Measurements from ENCODE around the gene CEP55. TPM values are rescaled to one million over a fixed set of nuclear protein-coding genes. Genes with fewer than 3 reads are reported as not detected.
"Not testable (repeated sequence)": the region's sequence is repeated elsewhere in the genome, so short reads cannot be mapped to it uniquely, and the experiment has no call there.

CEP55 gene
- total RNA-seq, 1 donor from 2014 or later, result 0.89 TPM

DNA sequence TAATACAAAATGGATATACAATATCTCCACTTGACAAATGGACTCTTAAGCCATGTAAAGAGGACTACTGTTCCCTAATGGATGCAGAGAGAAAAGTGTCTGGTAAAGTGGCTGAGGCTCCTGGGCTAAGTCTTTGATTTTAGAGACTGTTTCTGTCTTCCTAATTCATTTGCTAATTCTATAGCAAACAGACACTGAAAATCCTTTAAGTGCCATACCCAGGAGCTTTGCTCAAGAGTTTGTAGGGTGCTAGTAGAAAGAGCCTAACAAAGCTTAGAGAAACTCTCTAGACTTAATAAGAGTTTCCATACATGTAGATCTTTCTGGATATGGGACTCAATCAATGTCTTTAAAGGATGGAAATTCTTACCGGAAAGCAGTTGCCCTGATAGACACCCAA is 16.7 kb downstream of the CEP55 start:
- DNase-seq (ENCODE audit: low spot score), result no peak

DNA sequence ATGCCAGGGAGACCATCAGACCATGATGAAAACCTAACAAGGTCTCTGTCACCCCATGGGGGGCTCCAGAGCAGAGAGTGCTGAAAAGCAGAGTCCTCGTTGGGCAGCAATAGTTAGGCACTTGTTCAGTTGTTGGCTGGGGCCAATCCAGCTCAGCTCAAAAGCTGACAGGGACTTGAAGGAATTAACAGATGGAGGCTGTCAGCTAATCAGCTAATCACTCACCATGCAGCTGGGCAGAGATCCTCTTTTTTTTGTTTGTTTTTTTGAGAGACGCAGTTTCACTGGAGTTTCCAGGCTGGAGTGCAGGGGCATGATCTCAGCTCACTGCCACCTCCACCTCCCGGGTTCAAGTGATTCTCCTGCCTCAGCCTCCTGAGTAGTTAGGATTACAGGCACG is 18.1 kb downstream of the CEP55 start:
- no peak for DNase-seq (ENCODE audit: low spot score)

DNA sequence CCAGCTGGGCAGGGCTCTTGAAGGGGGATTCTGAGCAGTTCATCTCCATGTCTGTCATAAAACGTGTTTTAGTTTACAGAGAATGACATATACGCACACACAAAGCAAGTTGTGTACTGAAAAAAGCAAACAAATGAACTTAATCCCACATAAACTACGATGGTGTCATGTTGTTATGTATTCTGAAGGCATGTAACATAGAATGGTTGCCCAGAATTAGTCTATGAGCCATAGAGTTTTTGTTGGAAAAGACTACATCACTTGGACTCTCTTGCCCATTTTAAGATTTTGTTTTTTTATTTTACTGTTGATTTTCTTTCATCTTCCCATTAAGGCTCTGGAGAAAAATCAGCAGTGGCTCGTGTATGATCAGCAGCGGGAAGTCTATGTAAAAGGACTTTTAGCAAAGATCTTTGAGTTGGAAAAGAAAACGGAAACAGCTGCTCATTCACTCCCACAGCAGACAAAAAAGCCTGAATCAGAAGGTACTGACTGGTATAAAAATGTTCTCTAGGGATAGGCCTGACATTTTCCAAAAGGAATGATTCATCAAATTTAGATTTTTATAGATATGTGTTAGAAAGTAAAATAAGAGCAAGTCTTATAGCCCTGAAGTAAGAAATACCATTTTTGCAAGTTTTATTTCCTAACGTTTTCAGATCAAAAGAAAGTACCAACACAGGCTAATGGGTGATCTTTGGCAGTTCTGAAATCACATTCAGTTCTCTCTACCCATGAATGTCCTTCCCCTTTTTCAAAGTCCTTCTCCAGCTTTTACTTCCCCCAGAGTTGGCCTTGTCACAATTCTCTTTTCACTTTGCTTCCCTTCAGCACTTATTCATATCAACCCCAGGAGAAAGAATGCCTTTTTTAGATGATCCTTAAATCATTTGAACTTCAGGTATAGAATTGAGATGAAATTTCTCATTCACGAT is 18.9 kb downstream of the CEP55 start:
- no peak for DNase-seq (ENCODE audit: low spot score)

DNA sequence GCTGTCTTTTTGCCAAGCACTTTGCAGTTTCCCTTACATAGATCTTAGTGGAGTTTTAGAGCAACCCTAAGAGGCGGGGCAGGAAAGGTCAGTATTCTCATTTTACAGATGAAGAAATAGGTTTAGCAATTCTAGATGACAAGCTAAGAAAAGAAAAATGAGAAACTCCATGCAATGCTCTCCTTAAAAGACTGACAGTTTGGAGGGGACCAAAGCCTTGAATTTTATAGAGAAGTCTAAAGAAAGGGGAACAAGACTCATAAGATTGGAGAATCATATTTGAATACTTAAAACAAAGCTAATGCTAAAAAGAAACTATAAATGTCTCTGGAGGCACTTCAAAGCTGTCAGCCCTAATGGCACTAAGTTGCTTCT is 19.6 kb downstream of the CEP55 start:
- DNase-seq (ENCODE audit: low spot score), result no peak

DNA sequence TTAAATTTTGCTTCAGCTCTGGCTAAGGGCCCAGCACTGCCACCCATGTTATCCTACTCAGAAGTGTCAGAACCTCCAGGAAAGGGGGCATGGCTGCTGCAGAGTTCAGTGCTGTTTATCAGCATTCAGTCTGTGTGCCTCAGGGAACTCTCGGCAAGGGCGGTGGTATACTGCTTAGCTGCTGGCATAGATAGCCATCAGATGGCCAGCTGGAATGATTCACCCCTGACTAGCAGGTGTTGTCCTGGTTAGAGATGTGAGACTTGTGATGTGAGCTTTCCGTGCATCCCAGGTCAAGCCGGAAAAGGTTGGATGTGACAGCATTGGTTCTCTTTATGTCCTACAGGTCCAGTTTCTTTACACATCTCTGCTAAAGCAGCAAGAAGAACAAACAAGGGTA is 22.1 kb downstream of the CEP55 start:
- no peak for DNase-seq (ENCODE audit: low spot score)

DNA sequence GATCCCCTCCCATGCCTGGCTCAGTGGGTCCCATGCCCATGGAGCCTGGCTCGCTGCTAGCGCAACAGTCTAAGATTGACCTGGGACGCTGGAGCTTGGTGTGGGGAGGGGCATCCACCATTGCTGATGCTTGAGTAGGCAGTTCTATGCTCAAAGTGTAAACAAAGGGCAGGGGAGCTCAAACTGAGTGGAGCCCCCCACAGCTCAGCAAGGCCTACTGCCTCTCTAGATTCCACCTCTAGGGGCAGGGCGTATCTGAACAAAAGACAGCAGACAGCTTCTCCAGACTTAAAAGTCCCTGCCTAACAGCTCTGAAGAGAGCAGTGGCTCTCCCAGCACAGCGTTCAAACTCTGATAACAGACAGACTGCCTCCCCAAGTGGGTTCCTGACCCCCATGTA is 38.9 kb downstream of the CEP55 start:
- no peak for DNase-seq (ENCODE audit: low spot score)

DNA sequence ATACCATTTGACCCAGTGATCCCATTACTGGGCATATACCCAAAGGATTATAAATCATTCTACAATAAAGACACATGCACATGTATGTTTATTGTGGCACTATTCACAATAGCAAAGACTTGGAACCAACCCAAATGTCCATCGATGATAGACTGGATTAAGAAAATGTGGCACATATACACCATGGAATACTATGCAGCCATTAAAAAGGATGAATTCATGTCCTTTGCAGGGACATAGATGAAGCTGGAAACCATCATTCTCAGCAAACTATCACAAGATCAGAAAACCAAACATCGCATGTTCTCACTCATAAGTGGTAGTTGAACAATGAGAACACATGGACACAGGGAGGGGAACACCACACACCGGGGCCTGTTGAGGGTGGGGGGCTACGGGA is 44.5 kb downstream of the CEP55 start:
- not testable (repeated sequence) for DNase-seq (ENCODE audit: low spot score)

DNA sequence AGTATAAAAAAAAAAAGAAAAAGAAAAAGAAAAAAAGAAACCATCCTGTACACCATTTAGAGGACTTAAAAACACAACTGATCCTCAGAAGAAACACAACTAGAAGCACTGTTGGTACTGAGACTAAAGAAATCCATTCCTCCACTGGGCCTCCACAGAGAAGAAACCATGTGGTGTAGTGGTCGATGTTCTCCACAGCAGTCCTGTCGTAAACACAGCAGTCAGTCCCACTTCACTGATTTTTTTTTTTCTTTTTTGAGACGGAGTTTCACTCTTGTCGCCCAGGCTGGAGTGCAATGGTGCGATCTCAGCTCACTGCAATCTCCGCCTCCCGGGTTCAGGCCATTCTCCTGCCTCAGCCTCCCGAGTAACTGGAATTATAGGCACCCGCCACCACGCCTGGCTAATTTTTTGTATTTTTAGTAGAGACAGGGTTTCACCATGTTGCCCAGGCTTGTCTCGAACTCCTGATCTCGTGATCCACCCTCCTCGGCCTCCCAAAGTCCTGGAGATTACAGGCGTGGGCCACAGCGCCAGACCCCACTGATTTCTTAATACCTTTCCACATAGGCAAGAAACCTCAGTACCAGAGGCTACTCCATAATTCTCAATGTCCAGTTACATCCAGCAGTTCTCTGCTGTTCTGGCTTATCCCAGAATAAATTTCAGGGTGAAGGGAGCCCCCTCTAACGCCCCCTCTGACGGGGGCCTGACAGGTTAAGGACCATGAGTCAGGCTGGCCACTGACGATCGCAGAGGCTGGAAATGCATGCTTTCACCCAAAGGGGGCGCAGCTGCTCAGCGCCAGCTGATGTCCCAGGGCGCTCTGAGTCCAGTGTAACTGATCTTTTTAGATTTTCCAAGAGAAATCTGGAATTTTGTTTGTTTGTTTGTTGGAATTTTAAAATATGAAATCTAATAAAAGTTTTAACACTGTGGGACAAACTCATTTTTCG is 45.3 kb downstream of the CEP55 start:
- DNase-seq (ENCODE audit: low spot score), result peak; percentile 63

DNA sequence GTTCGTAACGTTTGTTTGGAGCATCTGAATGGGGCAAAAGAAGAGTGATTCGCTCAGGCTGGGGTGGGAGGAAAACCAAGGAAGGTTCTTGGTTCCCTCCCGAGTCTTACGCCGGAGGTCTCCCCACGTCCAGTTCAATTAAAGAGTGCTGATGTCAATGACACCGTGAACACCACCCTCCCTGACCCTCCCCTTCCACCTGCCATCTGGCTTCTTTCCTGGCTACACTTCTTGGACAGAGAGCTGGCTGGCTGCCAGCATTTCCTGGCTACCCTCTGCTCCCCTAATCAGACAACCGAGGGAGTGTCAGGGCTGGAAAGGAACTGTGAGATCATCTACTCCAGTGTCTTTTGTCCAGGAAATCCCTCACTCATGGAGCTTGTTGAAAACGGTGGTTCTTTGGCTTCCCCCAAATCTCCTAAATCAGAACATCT is 46.0 kb downstream of the CEP55 start:
- no peak for DNase-seq (ENCODE audit: low spot score)

DNA sequence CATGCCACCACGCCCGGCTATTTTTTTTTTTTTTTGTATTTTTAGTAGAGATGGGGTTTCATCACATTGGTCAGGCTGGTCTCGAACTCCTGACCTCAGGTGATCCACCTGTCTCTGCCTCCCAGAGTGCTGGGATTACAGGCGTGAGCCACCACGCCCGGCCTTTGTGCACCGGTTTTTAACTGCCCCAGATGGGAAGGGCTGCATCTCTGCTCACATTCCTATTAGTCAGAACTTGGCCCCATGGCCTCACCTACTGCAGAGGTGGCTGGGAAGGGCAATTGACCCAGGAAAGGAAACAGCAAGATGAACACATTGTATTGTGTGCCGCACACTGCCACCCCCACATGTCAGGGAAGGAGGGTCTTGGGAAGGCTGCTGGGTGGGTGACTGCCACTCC is 50.6 kb downstream of the CEP55 start:
- DNase-seq (ENCODE audit: low spot score), result not testable (repeated sequence)

DNA sequence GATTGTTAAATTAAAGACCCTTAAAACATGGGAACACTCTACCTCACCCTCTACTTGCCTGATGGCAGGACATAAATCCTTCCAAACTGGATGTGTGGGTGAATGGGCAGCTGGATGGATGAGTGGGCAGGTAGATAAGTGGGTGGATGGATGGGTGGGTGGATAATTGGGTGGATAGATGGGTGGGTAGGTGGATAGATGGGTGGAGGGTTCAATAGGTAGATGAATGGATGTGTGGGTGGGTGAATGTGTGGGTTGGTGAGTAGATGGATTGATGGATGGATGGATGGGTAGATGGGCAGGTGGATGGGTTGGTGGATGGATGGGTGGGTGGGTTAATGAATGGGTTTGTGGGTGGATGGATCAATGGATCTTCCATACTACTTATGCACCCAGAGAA is 51.1 kb downstream of the CEP55 start:
- DNase-seq (ENCODE audit: low spot score), result no peak

DNA sequence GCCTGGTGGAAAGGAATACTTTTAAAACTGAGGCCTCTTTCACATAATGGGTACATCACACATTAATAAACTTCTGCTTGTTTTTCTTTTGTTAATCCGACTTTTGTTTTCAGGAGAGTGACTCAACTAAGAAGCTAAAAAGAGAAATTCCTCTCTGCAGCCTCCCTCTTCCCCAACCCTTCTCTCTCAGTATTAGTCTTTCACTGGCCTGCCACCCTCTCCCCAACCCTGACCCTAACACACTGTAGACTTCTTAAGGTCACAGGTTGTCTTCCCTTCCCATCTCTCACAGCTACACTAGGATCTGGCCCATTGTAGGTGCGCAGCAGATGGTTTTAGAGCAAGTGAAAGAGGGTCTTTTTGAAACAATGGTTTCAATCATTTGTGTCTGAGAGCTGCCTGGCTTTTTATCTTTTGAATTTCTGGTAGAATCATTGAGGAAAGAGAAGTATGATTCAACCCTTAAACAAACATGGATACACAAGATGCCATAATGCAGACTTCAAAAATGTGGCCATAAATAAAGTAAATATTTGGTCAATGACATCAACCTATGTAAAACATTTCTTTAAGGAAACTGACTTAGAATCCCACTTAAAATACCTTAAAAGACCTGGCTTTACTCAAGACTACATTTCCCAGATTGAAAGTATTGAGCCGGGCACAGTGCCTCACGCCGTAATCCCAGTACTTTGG is 52.1 kb downstream of the CEP55 start:
- no peak for DNase-seq (ENCODE audit: low spot score)

DNA sequence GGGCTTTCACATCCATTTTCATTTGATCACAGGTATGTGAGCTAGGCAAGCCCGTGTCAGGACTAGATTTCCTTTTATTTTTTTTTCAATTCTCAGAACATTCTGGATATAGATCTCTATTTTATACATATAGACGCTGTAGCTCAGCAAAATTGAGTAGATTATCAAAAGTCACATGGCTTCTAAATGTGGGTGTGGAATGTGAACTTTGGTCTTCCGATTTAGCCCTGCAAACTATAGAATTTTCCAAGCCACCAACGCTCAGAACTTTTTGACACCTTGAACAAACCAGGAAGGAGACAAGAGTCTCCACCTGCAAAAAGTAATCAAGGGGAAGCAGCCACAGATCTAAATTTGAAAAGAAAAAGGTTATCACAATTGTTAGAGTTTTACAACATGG is 54.2 kb downstream of the CEP55 start:
- DNase-seq (ENCODE audit: low spot score), result no peak

DNA sequence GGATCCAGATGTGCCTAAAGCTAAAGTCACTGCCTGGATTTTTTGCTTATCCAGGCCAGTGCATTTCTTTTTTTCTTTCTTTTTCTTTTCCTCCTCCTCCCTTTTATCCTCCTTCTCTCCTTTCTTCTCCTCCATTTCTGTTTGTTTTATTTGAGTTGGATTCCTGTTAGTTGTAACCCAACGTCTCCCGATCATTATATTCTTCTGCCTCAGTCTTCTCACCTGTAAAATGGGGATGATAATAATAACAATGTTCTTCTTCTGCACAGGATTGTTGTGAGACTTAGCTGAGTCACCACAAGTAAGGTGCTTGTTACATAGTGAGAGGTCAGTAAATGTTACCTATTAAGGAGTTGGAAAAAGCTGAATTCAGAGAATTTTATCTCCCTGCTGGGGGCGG is 56.4 kb downstream of the CEP55 start:
- no peak for DNase-seq (ENCODE audit: low spot score)

DNA sequence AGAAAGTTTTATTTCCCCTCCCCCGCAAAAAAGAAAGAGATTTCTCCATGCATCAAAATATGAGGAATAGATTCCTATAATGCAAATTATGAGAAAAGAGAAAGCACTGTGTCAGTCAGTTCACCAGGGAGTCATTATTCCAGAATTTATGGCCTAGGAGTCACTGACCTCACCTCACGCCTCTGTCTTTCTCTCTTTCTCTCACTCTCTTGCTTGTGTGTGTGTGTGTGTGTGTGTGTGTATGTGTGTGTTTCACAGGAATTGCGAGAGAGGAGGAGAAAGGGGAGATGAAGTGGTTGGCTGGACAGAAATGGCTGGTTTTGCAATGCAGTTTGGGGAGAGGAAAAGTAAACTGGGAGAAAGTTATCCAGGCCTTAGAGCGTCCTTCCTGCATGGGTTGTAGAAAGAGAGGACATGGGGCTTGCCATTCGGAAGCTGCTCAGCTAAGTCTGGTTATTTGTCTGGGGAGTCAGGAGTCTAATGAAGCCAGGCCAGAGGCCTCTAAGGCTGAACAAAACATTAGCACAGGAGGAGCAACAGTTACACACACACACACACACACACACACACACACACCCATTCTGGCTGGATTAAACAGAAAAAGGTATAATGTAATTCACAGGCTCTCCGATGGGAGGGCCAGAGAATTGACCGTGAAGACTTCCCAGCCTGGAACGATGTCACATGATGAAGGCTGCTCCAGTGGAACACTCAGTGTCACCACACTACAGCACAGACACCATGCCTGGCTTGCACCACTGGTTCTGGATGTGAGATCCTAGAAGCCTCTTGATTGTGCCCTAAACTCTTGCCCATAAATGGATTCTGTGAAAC is 57.3 kb downstream of the CEP55 start:
- no peak for DNase-seq (ENCODE audit: low spot score)

DNA sequence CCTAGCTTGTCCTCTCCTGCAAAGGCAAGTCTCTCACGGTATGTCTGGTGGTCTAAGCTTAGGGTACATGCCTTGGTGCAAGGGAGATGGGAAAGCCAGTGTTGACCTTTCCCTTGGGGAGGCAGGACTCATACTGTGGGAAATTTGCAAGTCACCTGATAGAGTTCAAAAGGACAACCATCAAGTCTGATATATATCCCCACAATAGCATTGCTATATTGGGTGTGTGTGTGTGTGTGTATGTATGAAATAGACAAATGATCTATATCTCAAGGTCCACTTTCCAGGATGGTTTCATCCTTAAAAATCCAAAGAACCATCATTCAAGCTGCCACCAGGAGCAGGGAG is 57.9 kb downstream of the CEP55 start:
- DNase-seq (ENCODE audit: low spot score), result no peak

DNA sequence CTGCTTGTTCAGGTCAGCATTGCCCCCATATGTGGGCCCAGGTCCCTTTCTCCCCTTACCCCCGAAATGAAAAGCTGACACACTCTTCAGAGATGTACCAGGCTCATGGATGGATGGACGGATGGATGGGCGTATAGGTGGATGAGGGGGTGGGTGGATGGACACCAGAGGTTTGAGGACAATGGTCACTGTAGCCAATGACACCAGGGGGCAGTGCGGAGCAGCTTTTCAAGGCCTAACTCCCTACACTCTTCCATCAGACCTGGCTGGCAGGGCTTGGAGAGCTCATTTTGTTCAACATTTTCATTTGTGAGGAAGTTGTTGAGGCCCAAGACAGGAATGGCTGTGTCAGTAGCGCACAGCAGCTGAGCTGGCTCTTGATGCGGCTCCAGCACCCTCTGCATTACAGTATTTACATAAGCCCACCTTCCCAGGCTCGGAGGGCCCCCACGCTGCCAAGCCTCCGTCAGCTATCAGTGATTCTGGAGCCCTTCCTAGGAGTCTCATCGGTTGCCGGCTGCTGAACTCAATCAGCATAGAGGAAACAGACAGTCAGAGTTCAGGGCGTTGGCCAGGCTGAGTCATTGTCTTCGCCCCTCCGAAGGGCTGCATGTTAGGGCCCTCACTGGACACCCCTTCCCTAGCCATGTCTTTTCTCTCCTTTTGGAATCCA is 58.5 kb downstream of the CEP55 start:
- peak; percentile 73 for DNase-seq (ENCODE audit: low spot score)

DNA sequence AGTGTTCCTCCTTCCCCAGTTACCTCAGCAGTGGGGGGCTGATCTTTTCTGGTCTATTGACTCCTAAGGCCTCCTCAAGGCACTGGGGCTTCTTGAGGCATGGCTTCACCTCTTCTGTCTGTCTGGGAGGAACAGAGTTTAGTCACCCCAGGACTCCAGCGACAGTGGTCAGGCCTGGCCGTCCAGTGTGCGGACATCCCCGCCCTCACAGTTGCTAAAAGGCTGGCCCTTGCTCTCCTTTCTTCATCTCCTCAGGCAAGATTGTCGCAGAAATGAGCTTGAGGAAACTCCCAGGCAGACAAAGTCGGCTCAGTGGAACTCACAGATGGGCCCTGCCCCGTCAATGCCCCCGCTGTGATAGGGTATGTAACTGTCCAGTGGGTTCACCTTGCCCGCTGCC is 63.1 kb downstream of the CEP55 start:
- no peak for DNase-seq (ENCODE audit: low spot score)

DNA sequence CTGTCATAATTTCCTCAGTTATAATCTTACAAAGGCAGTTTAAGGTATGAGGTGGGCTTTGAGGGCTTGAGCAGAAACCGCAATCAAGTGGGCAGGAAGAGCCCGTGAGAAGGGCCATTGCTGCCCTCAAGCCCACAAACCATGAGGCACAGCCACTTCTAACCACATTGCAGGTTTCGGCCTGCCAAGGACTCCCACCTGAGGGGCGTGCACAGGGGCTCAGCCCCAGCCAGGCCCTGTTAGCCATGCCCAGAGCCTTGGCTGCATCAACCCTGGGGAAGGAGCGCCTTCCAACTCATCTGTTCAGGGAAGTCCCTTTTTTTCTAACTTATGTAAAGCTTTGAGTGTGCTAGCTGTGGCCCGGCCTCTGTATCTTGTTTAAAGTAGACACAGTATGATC is 64.1 kb downstream of the CEP55 start:
- no peak for DNase-seq (ENCODE audit: low spot score)

DNA sequence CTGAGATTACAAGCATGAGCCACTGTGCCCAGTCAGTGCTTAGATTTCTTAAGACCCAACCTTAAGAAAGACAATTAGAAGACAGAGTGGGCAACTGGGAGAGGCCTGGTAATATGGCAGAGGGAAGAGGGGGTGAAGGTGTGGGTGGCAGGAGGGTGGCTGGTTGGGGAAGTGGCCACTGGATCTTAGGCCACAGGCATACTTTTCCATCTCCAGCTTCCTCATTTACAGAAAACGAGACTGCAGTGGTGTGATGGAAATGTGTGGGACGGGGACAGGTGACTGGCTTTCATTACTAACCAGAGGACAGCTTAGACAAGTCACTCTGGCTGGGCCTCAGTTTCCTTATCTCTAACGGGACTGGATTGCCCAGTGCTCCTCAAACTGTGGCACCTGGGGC is 69.0 kb downstream of the CEP55 start:
- DNase-seq (ENCODE audit: low spot score), result no peak

Data from ureter (tissue), 1 donor.